ENCODE data around the gene NFATC3.

Gene NFATC3

GRCh38 chr16:68249371-68249770 lies 164.2 kb downstream of the NFATC3 start:
- TF ChIP-seq CTCF (IDR thresholded peaks at IDR 0.05; ENCODE audit: low read depth, low read length, missing control alignments) = no peak

GRCh38 chr16:68250951-68251350 lies 165.8 kb downstream of the NFATC3 start:
- no peak for TF ChIP-seq CTCF (IDR thresholded peaks at IDR 0.05; ENCODE audit: low read depth, low read length, missing control alignments)
- DNase-seq (ENCODE audit: extremely low read depth, low read depth) = no peak
- H3K4me3 ChIP-seq (replicated peaks; ENCODE audit: low read depth, low read length) = no peak overlapping the region

More at GRCh38 chr16:68249371-68249770, 164.2 kb downstream of the NFATC3 start:
- no peak overlapping the region for H3K4me3 ChIP-seq (replicated peaks; ENCODE audit: low read depth, low read length)
- DNase-seq (ENCODE audit: extremely low read depth, low read depth) = no peak

- TF ChIP-seq CTCF (IDR thresholded peaks at IDR 0.05; ENCODE audit: low read depth, low read length, missing control alignments) = no peak
- H3K4me3 ChIP-seq (replicated peaks; ENCODE audit: low read depth, low read length) = no peak overlapping the region
- no peak for DNase-seq (ENCODE audit: extremely low read depth, low read depth)
Observed at GRCh38 chr16:68251832-68252231, 166.7 kb downstream of the NFATC3 start.

- H3K4me3 ChIP-seq (replicated peaks; ENCODE audit: low read depth, low read length) = no peak overlapping the region
- TF ChIP-seq CTCF (IDR thresholded peaks at IDR 0.05; ENCODE audit: low read depth, low read length, missing control alignments) = no peak
Observed at GRCh38 chr16:68252383-68252782, 167.2 kb downstream of the NFATC3 start.

GRCh38 chr16:68253721-68254120 lies 168.6 kb downstream of the NFATC3 start:
- no peak for DNase-seq (ENCODE audit: extremely low read depth, low read depth)
- TF ChIP-seq CTCF (IDR thresholded peaks at IDR 0.05; ENCODE audit: low read depth, low read length, missing control alignments) = no peak
- H3K4me3 ChIP-seq (replicated peaks; ENCODE audit: low read depth, low read length) = no peak overlapping the region

More at GRCh38 chr16:68252383-68252782, 167.2 kb downstream of the NFATC3 start:
- DNase-seq (ENCODE audit: extremely low read depth, low read depth) = no peak

GRCh38 chr16:68255712-68256111 lies 170.5 kb downstream of the NFATC3 start:
- TF ChIP-seq CTCF (IDR thresholded peaks at IDR 0.05; ENCODE audit: low read depth, low read length, missing control alignments) = no peak
- H3K4me3 ChIP-seq (replicated peaks; ENCODE audit: low read depth, low read length) = no peak overlapping the region
- DNase-seq (ENCODE audit: extremely low read depth, low read depth) = no peak

- H3K4me3 ChIP-seq (replicated peaks; ENCODE audit: low read depth, low read length) = no peak overlapping the region
Observed at GRCh38 chr16:68257251-68257905, 172.2 kb downstream of the NFATC3 start.

More at GRCh38 chr16:68257251-68257905, 172.2 kb downstream of the NFATC3 start:
- TF ChIP-seq CTCF (IDR thresholded peaks at IDR 0.05; ENCODE audit: low read depth, low read length, missing control alignments) = no peak
- no peak for DNase-seq (ENCODE audit: extremely low read depth, low read depth)
